Hepatocyte (in vitro differentiated cells): ENCODE data around the gene OR10P1.

ENCODE experiments used
- CTCF ChIP-seq: fragments of 200-600 bp; sonication (generic); IDR thresholded peaks from 2 replicates; pipeline ENCODE4 v1.5.1; 2016; ENCODE audit warnings: antibody characterized with exemption, mild to moderate bottlenecking; ENCODE audit not compliant: poor library complexity
- EZH2 ChIP-seq: fragments of 200-600 bp; sonication (generic); IDR thresholded peaks from 2 replicates; pipeline ENCODE4 v1.6.1; 2016; ENCODE audit warnings: antibody characterized with exemption, mild to moderate bottlenecking, borderline replicate concordance
- EZH2phosphoT487 ChIP-seq: fragments of 200-600 bp; sonication (generic); IDR thresholded peaks from one replicate; pipeline ENCODE4 v1.6.1; 2018; ENCODE audit warnings: antibody characterized with exemption, mild to moderate bottlenecking, low read depth, moderate library complexity; ENCODE audit not compliant: unreplicated experiment, severe bottlenecking

- TF ChIP-seq EZH2phosphoT487 = no peak
- no peak for TF ChIP-seq EZH2
- TF ChIP-seq CTCF = no peak
Measured at GRCh38 chr12:55631056-55631455, 5.6 kb upstream of the OR10P1 start.
